HG03135 (cell line): ENCODE measurements around the gene SNF8.
"Not testable (repeated sequence)": the region's sequence is repeated elsewhere in the genome, so short reads cannot be mapped to it uniquely, and the experiment has no call there.

ENCODE experiments used
- ATAC-seq: cut with Tn5 transposase; IDR thresholded peaks from one replicate; pipeline ENCODE4 v1.9.1; 2021; ENCODE audit warnings: mild to moderate bottlenecking, moderate library complexity; ENCODE audit not compliant: unreplicated experiment

The SNF8 gene

GRCh38 chr17:48944515-48945260 lies at the start of gene SNF8:
Gene SNF8, minus strand, starts transcription at chr17:48944842. Its CDS starts 108 bp downstream, at chr17:48944734.
- ATAC-seq, result peak; percentile 86

- ATAC-seq, result no peak
These were observed 49.3 kb upstream of the SNF8 start for GRCh38 chr17:48993951-48994350.

GRCh38 chr17:48993305-48993704 lies 48.7 kb upstream of the SNF8 start:
- ATAC-seq, result no peak

- no peak for ATAC-seq
These were observed 47.8 kb upstream of the SNF8 start for GRCh38 chr17:48992444-48992843.

GRCh38 chr17:48990882-48991357 lies 46.3 kb upstream of the SNF8 start:
- no peak for ATAC-seq

- no peak for ATAC-seq
These were observed 44.5 kb upstream of the SNF8 start for GRCh38 chr17:48989100-48989499.

GRCh38 chr17:48985436-48986245 lies 41.0 kb upstream of the SNF8 start:
- no peak for ATAC-seq

- ATAC-seq, result no peak
These were observed 37.4 kb upstream of the SNF8 start for GRCh38 chr17:48981927-48982539.

GRCh38 chr17:48973806-48974205 lies 29.2 kb upstream of the SNF8 start:
- ATAC-seq, result no peak

- ATAC-seq, result no peak
These were observed 28.1 kb upstream of the SNF8 start for GRCh38 chr17:48972749-48973097.

- ATAC-seq, result no peak
These were observed 26.4 kb upstream of the SNF8 start for GRCh38 chr17:48970865-48971687.

GRCh38 chr17:48970224-48970623 lies 25.6 kb upstream of the SNF8 start:
- no peak for ATAC-seq

- ATAC-seq, result no peak
These were observed 17.0 kb upstream of the SNF8 start for GRCh38 chr17:48961516-48962233.

- no peak for ATAC-seq
These were observed 16.3 kb upstream of the SNF8 start for GRCh38 chr17:48960834-48961515.

- no peak for ATAC-seq
These were observed 9.7 kb upstream of the SNF8 start for GRCh38 chr17:48954300-48954755.

GRCh38 chr17:48952904-48953303 lies 8.3 kb upstream of the SNF8 start:
- ATAC-seq, result no peak

- ATAC-seq, result no peak
These were observed 6.9 kb upstream of the SNF8 start for GRCh38 chr17:48951572-48951971.

- not testable (repeated sequence) for ATAC-seq
These were observed 614 bp upstream of the SNF8 start for GRCh38 chr17:48945261-48945651.

- no peak for ATAC-seq
These were observed 11.6 kb downstream of the SNF8 start for GRCh38 chr17:48933035-48933434.
